ENCODE results near the gene FAM210B. TPM values are rescaled to one million over a fixed set of nuclear protein-coding genes. Genes with fewer than 3 reads are reported as not detected.

The FAM210B gene
- total RNA-seq, 2 donors from 2014 or later: 26.3 to 29.9 TPM

GRCh38 chr20:56347628-56348304, 11.0 kb upstream of the FAM210B start:
- Histone ChIP-seq H3K4me3 (no peak overlapping the region), H3K27ac (no peak overlapping the region), H3K27me3 (no peaks in the 10 kb centered on the region), H3K9me3 (peaks cover 0 to 2% of the 10 kb centered on the region in 2 donors), H3K36me3 (no peaks in the 10 kb centered on the region), H3K4me1 (peaks cover 0 to 6% of the 10 kb centered on the region in 2 donors)
- DNase-seq (ENCODE audit: low spot score): no peak
- no peak for TF ChIP-seq CTCF (IDR thresholded peaks at IDR 0.05)

- Histone ChIP-seq H3K4me1 (peaks cover 0 to 6% of the 10 kb centered on the region in 2 donors), H3K9me3 (no peaks in the 10 kb centered on the region), H3K27ac (no peak overlapping the region), H3K27me3 (no peaks in the 10 kb centered on the region), H3K36me3 (no peaks in the 10 kb centered on the region), H3K4me3 (no peak overlapping the region)
- no peak for TF ChIP-seq CTCF (IDR thresholded peaks at IDR 0.05)
- no peak for DNase-seq (ENCODE audit: low spot score)
Observed at GRCh38 chr20:56348305-56348693, 10.5 kb upstream of the FAM210B start.

- Histone ChIP-seq H3K4me1 (peaks cover 0 to 4% of the 10 kb centered on the region in 2 donors), H3K27ac (no peak overlapping the region), H3K36me3 (no peaks in the 10 kb centered on the region), H3K27me3 (no peaks in the 10 kb centered on the region), H3K4me3 (no peak overlapping the region), H3K9me3 (no peaks in the 10 kb centered on the region)
- TF ChIP-seq CTCF (IDR thresholded peaks at IDR 0.05): no peak
- no peak for DNase-seq (ENCODE audit: low spot score)
Observed at GRCh38 chr20:56348746-56349145, 10.0 kb upstream of the FAM210B start.

- DNase-seq (ENCODE audit: low spot score): no peak
- no peak for TF ChIP-seq CTCF (IDR thresholded peaks at IDR 0.05)
- no peaks in the 10 kb centered on the region for H3K36me3 ChIP-seq
Observed at GRCh38 chr20:56350842-56351241, 7.9 kb upstream of the FAM210B start.

GRCh38 chr20:56352345-56353055, 6.3 kb upstream of the FAM210B start:
- DNase-seq (ENCODE audit: low spot score): no peak
- no peaks in the 10 kb centered on the region for H3K9me3 ChIP-seq
- no peak overlapping the region for H3K4me3 ChIP-seq
- TF ChIP-seq CTCF (IDR thresholded peaks at IDR 0.05): no peak
- no peaks in the 10 kb centered on the region for H3K36me3 ChIP-seq
- H3K4me1 ChIP-seq: no peaks in the 10 kb centered on the region
- H3K27ac ChIP-seq: no peak overlapping the region
- no peaks in the 10 kb centered on the region for H3K27me3 ChIP-seq

More at GRCh38 chr20:56350842-56351241, 7.9 kb upstream of the FAM210B start:
- Histone ChIP-seq H3K27me3 (no peaks in the 10 kb centered on the region), H3K4me3 (no peak overlapping the region), H3K27ac (no peak overlapping the region), H3K4me1 (no peaks in the 10 kb centered on the region), H3K9me3 (no peaks in the 10 kb centered on the region)
